MM.1S (cell line): Measurements from ENCODE around the gene RERE.

Experiments
- DNase-seq: peaks from one replicate; pipeline ENCODE4 v3.0.0-alpha.2; 2015
- H2AFZ ChIP-seq: fragments of 300-600 bp; sonication (generic); 2 replicates; pipeline ENCODE4 v1.6.0; 2016; ENCODE audit warnings: antibody characterized with exemption, low read length
- H3F3A ChIP-seq: fragments of 300-600 bp; sonication (generic); 2 replicates; pipeline ENCODE4 v1.6.1; 2016; ENCODE audit warnings: mild to moderate bottlenecking, antibody characterized with exemption, low read length, moderate library complexity, mixed read lengths; ENCODE audit not compliant: insufficient read depth
- H3K27ac ChIP-seq: fragments of 300-600 bp; sonication (generic); 2 replicates; pipeline ENCODE4 v1.5.1; 2016; ENCODE audit warnings: mild to moderate bottlenecking, low read length
- H3K27me3 ChIP-seq: fragments of 300-600 bp; sonication (generic); replicated peaks from 2 replicates; pipeline ENCODE4 v1.6.0; 2016; ENCODE audit warnings: low read length; ENCODE audit not compliant: insufficient read depth
- H3K36me3 ChIP-seq: fragments of 300-600 bp; sonication (generic); replicated peaks from 2 replicates; pipeline ENCODE4 v1.6.1; 2016; ENCODE audit warnings: mild to moderate bottlenecking, low read length, mixed read lengths; ENCODE audit not compliant: insufficient read depth
- H3K4me1 ChIP-seq: fragments of 300-600 bp; sonication (generic); 2 replicates; pipeline ENCODE4 v1.6.1; 2016; ENCODE audit warnings: low read length, mixed read lengths
- H3K4me2 ChIP-seq: fragments of 300-600 bp; sonication (generic); 2 replicates; pipeline ENCODE4 v1.6.0; 2016; ENCODE audit warnings: low read depth, low read length
- H3K4me3 ChIP-seq: fragments of 300-600 bp; sonication (generic); 2 replicates; pipeline ENCODE4 v1.5.1; 2016; ENCODE audit warnings: low read length, mixed read lengths
- H3K79me2 ChIP-seq: fragments of 300-600 bp; sonication (generic); 2 replicates; pipeline ENCODE4 v1.6.1; 2016; ENCODE audit warnings: mixed run types, low read length, mixed read lengths
- H3K9ac ChIP-seq: fragments of 300-600 bp; sonication (generic); 2 replicates; pipeline ENCODE4 v1.6.1; 2016; ENCODE audit warnings: low read length, mixed read lengths
- H3K9me2 ChIP-seq: fragments of 300-600 bp; sonication (generic); replicated peaks from 2 replicates; pipeline ENCODE4 v1.6.1; 2016; ENCODE audit warnings: mild to moderate bottlenecking, low read length, mixed read lengths; ENCODE audit not compliant: insufficient read depth
- H3K9me3 ChIP-seq: fragments of 300-600 bp; sonication (generic); replicated peaks from 2 replicates; pipeline ENCODE4 v1.6.1; 2016; ENCODE audit warnings: mild to moderate bottlenecking, low read length, mixed read lengths; ENCODE audit not compliant: insufficient read depth
- H4K20me1 ChIP-seq: fragments of 300-600 bp; sonication (generic); 2 replicates; pipeline ENCODE4 v1.6.1; 2016; ENCODE audit warnings: mild to moderate bottlenecking, low read length, moderate library complexity, mixed read lengths; ENCODE audit not compliant: insufficient read depth
- EZH2 ChIP-seq: fragments of 300-600 bp; sonication (generic); optimal IDR thresholded peaks from 2 replicates; pipeline ENCODE3; 2017; ENCODE audit warnings: low read depth, mild to moderate bottlenecking, antibody characterized with exemption, low read length, mixed read lengths
- EZH2phosphoT487 ChIP-seq: fragments of 300-600 bp; sonication (generic); IDR thresholded peaks from 2 replicates; pipeline ENCODE4 v1.6.1; 2018; ENCODE audit warnings: antibody characterized with exemption, low read length
- TF ChIP-seq, protein P1 (sequence below): fragments of 300-600 bp; sonication (generic); IDR thresholded peaks from 2 replicates; pipeline ENCODE4 v1.5.1; 2016; ENCODE audit warnings: antibody characterized with exemption, low read length, mixed read lengths

Gene RERE

DNA sequence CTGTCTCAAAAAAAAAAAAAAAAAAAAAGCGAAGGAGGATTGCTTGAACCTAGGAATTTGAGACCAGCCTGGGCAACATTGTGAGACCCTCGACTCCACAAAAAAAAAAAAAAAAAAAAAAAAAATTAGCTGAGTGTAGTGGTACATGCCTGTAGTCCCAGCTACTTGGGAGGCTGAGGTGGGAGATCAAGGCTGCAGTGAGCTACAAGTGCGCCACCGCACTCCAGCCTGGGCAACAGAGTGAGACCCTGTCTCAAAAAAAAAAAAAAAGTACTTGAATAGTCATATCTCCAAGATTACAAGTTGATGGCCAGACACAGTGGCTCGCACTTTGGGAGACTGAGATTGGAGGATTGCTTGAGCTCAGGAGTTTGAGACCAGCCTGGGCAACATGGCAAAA lies 33.6 kb upstream of the RERE start:
- H3K4me3 ChIP-seq: no peak overlapping the region
- H3K9me3 ChIP-seq: no peaks in the 10 kb centered on the region
- TF ChIP-seq, protein P1, sequence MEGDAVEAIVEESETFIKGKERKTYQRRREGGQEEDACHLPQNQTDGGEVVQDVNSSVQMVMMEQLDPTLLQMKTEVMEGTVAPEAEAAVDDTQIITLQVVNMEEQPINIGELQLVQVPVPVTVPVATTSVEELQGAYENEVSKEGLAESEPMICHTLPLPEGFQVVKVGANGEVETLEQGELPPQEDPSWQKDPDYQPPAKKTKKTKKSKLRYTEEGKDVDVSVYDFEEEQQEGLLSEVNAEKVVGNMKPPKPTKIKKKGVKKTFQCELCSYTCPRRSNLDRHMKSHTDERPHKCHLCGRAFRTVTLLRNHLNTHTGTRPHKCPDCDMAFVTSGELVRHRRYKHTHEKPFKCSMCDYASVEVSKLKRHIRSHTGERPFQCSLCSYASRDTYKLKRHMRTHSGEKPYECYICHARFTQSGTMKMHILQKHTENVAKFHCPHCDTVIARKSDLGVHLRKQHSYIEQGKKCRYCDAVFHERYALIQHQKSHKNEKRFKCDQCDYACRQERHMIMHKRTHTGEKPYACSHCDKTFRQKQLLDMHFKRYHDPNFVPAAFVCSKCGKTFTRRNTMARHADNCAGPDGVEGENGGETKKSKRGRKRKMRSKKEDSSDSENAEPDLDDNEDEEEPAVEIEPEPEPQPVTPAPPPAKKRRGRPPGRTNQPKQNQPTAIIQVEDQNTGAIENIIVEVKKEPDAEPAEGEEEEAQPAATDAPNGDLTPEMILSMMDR: no peak
- no peak for TF ChIP-seq EZH2
- TF ChIP-seq EZH2phosphoT487: no peak
- H3K27ac ChIP-seq: no peak overlapping the region
- H3K36me3 ChIP-seq: no peaks in the 10 kb centered on the region
- H4K20me1 ChIP-seq: no peaks in the 10 kb centered on the region
- H3F3A ChIP-seq: peaks cover 12% of the 10 kb centered on the region
- no peak overlapping the region for H3K9ac ChIP-seq
- no peak overlapping the region for H2AFZ ChIP-seq
- H3K79me2 ChIP-seq: no peaks in the 10 kb centered on the region
- H3K27me3 ChIP-seq: no peaks in the 10 kb centered on the region
- H3K4me2 ChIP-seq: no peak overlapping the region
- no peak for DNase-seq
- no peaks in the 10 kb centered on the region for H3K9me2 ChIP-seq
- H3K4me1 ChIP-seq: peaks cover 18% of the 10 kb centered on the region

DNA sequence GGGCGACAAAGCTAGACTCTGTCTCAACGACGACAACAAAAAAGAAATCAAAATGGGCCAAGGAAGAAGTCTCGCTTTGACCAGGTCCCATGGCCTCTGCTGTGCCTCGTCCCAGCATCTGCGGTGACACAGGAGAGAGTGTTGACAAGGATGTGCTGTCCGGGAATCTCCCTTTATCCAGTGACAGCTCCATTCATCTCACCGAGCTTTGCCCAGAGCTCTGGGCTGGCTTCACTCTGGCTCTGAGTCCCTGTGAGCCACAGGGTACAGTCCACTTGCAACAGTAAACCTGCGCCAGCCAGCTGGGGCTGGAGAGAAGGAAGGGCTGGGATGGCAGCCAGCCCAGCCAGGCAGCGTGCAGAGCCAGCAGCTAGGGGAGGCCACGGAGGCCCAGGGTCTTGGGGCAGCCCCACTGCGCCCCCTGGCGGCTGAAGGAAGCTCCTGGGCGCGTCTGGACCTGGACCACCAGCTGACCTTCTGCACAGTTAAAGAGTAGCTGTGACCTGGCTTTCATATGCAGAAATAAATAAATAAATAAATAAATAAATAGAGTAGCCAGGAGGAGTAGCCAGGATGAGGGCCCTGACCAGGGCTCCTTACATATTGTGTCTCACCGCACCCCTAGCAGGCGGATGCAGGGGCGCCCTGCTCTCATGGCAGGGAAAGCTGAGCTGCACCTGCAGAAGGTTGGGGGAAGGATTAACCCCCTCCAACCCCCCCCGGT lies 31.4 kb upstream of the RERE start:
- Histone ChIP-seq H3K4me2 (peak overlapping the region; percentile 29; the same call in 1 of the 2 replicates), H3K9me2 (no peaks in the 10 kb centered on the region), H3K4me1 (peaks cover 18% of the 10 kb centered on the region), H3K4me3 (no peak overlapping the region), H2AFZ (no peak overlapping the region), H3F3A (peaks cover 12% of the 10 kb centered on the region), H3K9me3 (no peaks in the 10 kb centered on the region), H3K9ac (no peak overlapping the region), H4K20me1 (no peaks in the 10 kb centered on the region), H3K36me3 (no peaks in the 10 kb centered on the region), H3K27me3 (no peaks in the 10 kb centered on the region; the same call in 1 of the 2 replicates), H3K27ac (no peak overlapping the region), H3K79me2 (no peaks in the 10 kb centered on the region)
- TF ChIP-seq, protein P1: peak; percentile 68
- no peak for TF ChIP-seq EZH2
- DNase-seq: peak; percentile 66

DNA sequence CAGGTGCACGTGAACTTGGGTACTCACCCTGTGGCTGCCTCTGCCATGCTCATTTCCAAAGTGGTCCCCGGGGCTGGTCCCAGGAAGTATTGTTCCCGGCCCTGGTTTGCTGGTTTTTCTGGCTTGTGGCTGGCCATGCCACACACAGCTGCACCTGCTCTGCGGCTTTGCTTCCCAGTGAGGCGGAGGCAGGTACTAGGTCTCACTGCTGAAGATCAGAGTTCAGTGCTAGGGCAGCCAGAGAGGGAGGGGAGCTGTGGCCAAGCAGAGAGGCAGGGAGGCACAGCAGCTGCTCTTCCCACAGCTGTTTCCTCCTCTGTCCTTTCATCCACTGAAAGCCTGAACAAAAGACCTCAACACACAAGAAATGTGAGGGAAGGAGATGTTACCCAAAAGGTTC lies 30.6 kb upstream of the RERE start:
- Histone ChIP-seq H3K4me1 (peaks cover 18% of the 10 kb centered on the region), H3F3A (peaks cover 12% of the 10 kb centered on the region), H3K79me2 (no peaks in the 10 kb centered on the region), H4K20me1 (no peaks in the 10 kb centered on the region), H3K4me2 (peak overlapping the region; percentile 27; the same call in 1 of the 2 replicates), H3K27ac (no peak overlapping the region), H3K9me3 (no peaks in the 10 kb centered on the region), H3K27me3 (no peaks in the 10 kb centered on the region; the same call in 1 of the 2 replicates), H3K4me3 (no peak overlapping the region), H2AFZ (no peak overlapping the region), H3K36me3 (no peaks in the 10 kb centered on the region), H3K9ac (no peak overlapping the region), H3K9me2 (no peaks in the 10 kb centered on the region)
- DNase-seq: peak; percentile 88
- TF ChIP-seq EZH2: no peak

DNA sequence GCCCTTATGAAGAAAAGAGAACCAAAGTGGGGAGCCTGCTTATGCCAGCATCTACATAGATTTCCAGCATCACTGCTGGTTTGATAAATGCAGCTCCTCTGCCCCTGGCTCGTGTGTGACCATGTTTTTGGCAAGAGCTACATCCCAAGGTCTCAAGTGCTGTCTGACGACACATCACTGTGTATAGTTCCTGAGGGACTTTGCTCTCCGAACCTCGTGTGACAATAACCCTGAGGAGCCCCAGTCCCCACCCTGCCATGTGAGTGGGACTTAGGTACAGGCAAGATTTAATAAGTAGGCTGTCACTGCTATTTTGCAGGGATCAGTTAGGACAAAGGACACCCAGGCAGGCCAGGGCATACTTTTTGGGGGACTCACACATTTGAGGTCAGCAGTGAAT lies 28.8 kb upstream of the RERE start:
- DNase-seq: no peak
- Histone ChIP-seq H3K4me1 (peaks cover 13% of the 10 kb centered on the region), H3F3A (peaks cover 7% of the 10 kb centered on the region), H3K4me2 (no peak overlapping the region), H3K9ac (no peak overlapping the region), H3K36me3 (no peaks in the 10 kb centered on the region), H3K9me2 (no peaks in the 10 kb centered on the region), H3K27me3 (no peaks in the 10 kb centered on the region; the same call in 1 of the 2 replicates), H3K79me2 (no peaks in the 10 kb centered on the region), H4K20me1 (no peaks in the 10 kb centered on the region), H3K4me3 (no peak overlapping the region), H2AFZ (no peak overlapping the region), H3K9me3 (no peaks in the 10 kb centered on the region), H3K27ac (no peak overlapping the region)
- TF ChIP-seq EZH2phosphoT487 (no peak), EZH2 (no peak)
- TF ChIP-seq, protein P1: no peak
